Left colon (tissue), 2 donors: ENCODE results near the gene SUN1. TPM values are rescaled to one million over a fixed set of nuclear protein-coding genes. Genes with fewer than 3 reads are reported as not detected.
"Not testable (repeated sequence)": the region's sequence is repeated elsewhere in the genome, so short reads cannot be mapped to it uniquely, and the experiment has no call there.

Experiments
- ATAC-seq: fragments of 200-7000 bp; cut with Tn5 transposase; one replicate; pipeline ENCODE4 v1.9.1; 2020; ENCODE audit warnings: mild to moderate bottlenecking, moderate library complexity
- DNase-seq, 2 donors: peaks; one replicate each; pipeline ENCODE4 v3.0.0-alpha.2; 2020
- intact Hi-C, 2 donors: fragments of 100-400 bp; cut with DNase I in 1 of 2; cut with micrococcal nuclease in 1 of 2; formaldehyde crosslinking; loops; one replicate each; pipeline versions ENCODE4 v1.11.2 to v1.14.0; 2022; cut with DNase I, micrococcal nuclease
- total RNA-seq, 2 donors: library from RNA; stranded (reverse); fragmentation: NEBNext Ultra II Directional; extraction: Animal tissue kit (Norgen Biotek cat#: 25700); gene quantifications; one replicate each; pipeline ENCODE4 v1.2.1, GENCODE V29; 2021
- donor health status: DM: no; HTN: no; CAD: no.
- donor health status: DM: yes; HTN: yes; CAD: no.

SUN1 gene
- total RNA-seq, 2 donors from 2014 or later: 149 to 158 TPM

DNA sequence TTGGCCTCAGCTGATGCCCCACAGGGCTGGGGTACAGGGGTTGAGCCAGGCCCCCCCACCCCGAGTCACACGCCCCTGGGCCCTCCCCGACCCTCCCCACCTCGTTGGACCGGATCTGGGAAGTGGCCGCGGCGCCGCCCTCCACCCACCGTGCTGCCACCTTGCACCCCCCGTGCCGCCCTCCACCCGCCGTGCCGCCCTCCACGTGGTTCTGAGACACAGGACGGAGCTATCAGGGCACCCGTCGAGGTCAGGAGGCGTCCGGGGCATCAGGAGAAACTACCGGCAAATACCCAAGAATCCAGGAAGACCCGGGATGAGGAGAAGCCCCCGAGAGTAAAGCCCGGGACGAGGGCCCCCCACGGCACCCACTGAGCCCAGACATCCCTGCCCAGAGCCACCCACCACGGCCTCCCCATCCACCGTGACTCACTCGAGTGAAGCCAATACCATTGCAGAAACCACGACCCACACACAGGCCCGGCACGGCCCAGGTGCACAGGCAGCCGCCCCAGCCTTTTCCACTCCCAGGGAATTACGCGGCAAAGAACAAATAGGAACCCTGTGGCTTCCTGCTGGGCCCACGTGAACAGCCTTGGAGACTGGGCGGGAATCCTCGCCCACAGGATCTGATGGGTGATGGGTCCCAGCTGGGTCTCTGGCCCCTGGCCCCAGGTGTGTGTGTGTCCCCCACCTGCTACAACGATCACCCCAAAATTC is 88.2 kb downstream of the SUN1 start:
- ATAC-seq: peak; percentile 61
- intact Hi-C loops: no loop called here
- peak; percentile 57 to 72 for DNase-seq

- ATAC-seq: no peak
- no peak for DNase-seq
- intact Hi-C loops: no loop called here
Observed at GRCh38 chr7:921071-921461, 88.8 kb downstream of the SUN1 start.

DNA sequence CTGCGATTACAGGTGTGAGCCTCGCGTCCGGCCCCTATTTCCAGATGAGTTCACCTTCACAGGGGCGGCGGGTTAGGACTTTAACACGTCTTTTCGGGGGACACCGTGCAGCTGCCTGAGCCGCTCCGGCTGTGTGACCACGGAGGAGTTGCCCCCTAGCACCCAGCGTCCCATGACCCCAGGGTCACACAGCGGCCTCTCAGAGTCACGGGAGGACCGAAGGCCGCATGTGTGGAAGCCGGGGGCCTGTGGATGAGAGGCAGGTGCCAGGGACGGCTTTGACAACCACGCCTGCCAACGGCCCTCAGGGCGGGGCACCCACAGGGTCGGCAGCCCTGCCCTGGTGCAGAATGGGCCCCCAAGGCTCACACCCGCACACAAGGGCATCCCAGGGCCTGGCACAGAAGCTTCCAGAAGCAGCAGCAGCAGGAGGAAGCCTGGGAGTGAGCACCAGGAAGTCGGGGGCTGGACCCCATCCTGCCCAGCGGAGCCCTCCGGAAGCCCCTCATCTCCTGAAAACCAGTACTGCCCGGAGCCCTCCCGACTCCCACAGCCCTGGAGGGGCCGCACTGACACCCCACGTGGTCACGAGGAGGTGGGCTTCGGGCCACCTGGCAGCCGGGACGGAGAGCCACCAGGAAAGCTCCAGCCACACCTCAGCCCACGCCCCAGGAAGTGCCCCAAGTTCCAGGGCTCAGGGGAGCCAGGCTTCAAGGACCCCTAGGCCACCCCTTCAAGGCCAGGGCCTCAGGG is 89.5 kb downstream of the SUN1 start:
- intact Hi-C loops: no loop called here
- ATAC-seq (peak; percentile 7), DNase-seq (peak; percentile 57 to 69)

DNA sequence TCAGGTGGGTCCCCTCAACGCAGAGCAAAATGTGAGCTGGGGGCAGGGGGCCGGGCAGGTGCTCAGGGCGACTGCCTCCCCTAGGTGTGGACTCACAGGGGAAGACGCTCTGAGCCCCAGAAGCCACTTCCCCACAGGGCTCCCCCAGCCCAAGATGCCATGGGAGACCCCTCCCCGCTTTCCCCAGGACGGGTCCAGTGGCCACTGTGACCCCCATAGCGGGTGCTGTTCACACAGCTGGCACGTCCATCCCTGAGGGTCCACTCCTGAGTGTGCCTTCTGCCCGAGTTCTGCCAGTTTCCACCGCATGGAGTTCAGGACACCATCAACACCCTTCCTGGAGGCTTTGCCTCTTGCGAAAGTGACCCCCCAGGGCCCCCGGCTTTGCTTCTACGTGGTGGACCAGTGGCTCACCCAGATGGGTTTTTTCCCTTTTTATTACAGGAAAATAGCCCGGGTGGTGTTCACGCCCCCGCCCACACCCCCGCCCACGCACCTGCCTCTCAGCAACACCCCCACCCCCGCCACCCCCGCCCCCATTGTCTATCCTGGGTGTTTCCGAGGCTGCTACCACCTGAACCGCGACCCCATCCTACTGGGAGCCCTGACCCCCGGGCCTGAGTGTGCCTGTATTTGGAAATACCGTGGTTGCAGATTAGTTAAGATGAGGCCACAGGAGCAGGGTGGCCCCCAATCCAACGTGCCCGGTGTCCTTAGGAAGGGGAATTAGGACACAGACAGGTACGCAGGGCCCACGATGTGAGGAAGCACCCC is 90.2 kb downstream of the SUN1 start:
- peak; percentile 27 to 53 for DNase-seq
- ATAC-seq: no peak
- intact Hi-C loops: no loop called here

GRCh38 chr7:923108-924041 is 91.1 kb downstream of the SUN1 start:
- peak; percentile 92 to 94 for DNase-seq

GRCh38 chr7:924042-924441 is 91.8 kb downstream of the SUN1 start:
- DNase-seq: peak; percentile 25 to 53
- intact Hi-C loops, ATAC-seq: not testable (repeated sequence)

More at GRCh38 chr7:923108-924041, 91.1 kb downstream of the SUN1 start:
- intact Hi-C loops: no loop called here
- peak; percentile 52 for ATAC-seq

Other genes starting within 250 kb of the SUN1 start
- 10 to 100 TPM; 27.8 to 37.1 TPM for gene DNAAF5, start 105.8 kb upstream of the SUN1 start, total RNA-seq
- gene PRKAR1B, start 105.2 kb upstream of the SUN1 start, total RNA-seq: 10 to 100 TPM; 26.5 to 31.0 TPM
- 10 to 100 TPM; 45.1 to 46.0 TPM for gene GET4, start 44.1 kb downstream of the SUN1 start, total RNA-seq
- gene ADAP1, start 122.2 kb downstream of the SUN1 start, total RNA-seq: 100 to 1,000 TPM; 147 to 166 TPM
- 10 to 100 TPM; 13.5 to 15.2 TPM for gene COX19, start 143.1 kb downstream of the SUN1 start, total RNA-seq
- 1 to 10 TPM; 1.2 to 3.6 TPM for gene CYP2W1, start 150.7 kb downstream of the SUN1 start, total RNA-seq
- gene GPR146, start 212.1 kb downstream of the SUN1 start, total RNA-seq: 1 to 10 TPM; 4.0 to 7.4 TPM